A549 (cell line): ENCODE results near the gene HSD11B1L.

Experiments used
- FOSL2 ChIP-seq, 2 experiments: fragments of 450-650 bp in 1 of 2; fragments of >200 bp in 1 of 2; sonication (Bioruptor Twin) in 1 of 2; formaldehyde crosslinking; IDR thresholded peaks; 2 replicates each; pipeline versions ENCODE4 v1.5.0 to v1.6.1; 2016 to 2020; ENCODE audit warnings: mild to moderate bottlenecking in 1 of 2, moderate library complexity in 1 of 2
- FOXS1 ChIP-seq: fragments of 250-450 bp; sonication (Bioruptor Pico); IDR thresholded peaks from 2 replicates; pipeline ENCODE4 v1.5.0; 2020; ENCODE audit warnings: mild to moderate bottlenecking, moderate library complexity
- RAD21 ChIP-seq, 2 experiments: fragments of >200 bp in 1 of 2; sonication (Bioruptor Twin) in 1 of 2; formaldehyde crosslinking in 1 of 2; IDR thresholded peaks in 1 of 2; conservative IDR thresholded peaks in 1 of 2; 2 replicates in 1 of 2; 3 replicates in 1 of 2; pipeline ENCODE4 v1.6.1; 2012 to 2018; ENCODE audit warnings: inconsistent platforms in 1 of 2
- TF ChIP-seq, protein P1 (sequence below): fragments of >200 bp; sonication (Bioruptor Twin); formaldehyde crosslinking; IDR thresholded peaks from 3 replicates; pipeline ENCODE4 v1.5.1; 2016
- TF ChIP-seq, protein P2 (sequence below): fragments of 200-600 bp; sonication (generic); IDR thresholded peaks from 2 replicates; pipeline ENCODE4 v1.6.1; 2016; ENCODE audit warnings: antibody characterized with exemption, mild to moderate bottlenecking, moderate library complexity

DNA sequence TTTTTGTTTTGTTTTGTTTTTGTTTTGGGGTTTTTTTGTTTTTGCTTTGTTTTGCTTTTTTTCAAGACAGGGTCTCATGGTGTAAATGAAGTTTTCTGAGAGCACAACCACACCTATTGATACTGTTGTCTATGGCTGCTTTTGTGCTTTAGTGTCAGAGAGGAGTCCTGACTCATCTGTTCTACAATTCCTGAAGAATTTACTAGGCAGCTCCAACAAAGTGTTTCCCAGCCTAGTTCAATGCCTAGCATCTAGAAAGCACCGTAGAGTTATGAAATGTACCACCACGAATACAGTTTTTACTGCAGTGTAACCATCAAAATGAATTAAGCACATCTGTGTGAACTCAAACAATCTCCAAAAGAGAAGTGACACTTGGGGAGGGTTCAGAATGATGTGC, 36.8 kb upstream of the HSD11B1L start:
- TF ChIP-seq, protein P1, sequence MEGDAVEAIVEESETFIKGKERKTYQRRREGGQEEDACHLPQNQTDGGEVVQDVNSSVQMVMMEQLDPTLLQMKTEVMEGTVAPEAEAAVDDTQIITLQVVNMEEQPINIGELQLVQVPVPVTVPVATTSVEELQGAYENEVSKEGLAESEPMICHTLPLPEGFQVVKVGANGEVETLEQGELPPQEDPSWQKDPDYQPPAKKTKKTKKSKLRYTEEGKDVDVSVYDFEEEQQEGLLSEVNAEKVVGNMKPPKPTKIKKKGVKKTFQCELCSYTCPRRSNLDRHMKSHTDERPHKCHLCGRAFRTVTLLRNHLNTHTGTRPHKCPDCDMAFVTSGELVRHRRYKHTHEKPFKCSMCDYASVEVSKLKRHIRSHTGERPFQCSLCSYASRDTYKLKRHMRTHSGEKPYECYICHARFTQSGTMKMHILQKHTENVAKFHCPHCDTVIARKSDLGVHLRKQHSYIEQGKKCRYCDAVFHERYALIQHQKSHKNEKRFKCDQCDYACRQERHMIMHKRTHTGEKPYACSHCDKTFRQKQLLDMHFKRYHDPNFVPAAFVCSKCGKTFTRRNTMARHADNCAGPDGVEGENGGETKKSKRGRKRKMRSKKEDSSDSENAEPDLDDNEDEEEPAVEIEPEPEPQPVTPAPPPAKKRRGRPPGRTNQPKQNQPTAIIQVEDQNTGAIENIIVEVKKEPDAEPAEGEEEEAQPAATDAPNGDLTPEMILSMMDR: no peak
- TF ChIP-seq FOSL2 (IDR thresholded peaks at IDR 0.05) (no peak), FOSL2 (CRISPR knock-in tag; IDR thresholded peaks at IDR 0.05) (no peak), RAD21 (conservative IDR thresholded peaks at IDR 0.05 in 1 of 2, IDR thresholded peaks at IDR 0.05 in 1 of 2) (no peak), FOXS1 (CRISPR knock-in tag) (no peak)
- TF ChIP-seq, protein P2, sequence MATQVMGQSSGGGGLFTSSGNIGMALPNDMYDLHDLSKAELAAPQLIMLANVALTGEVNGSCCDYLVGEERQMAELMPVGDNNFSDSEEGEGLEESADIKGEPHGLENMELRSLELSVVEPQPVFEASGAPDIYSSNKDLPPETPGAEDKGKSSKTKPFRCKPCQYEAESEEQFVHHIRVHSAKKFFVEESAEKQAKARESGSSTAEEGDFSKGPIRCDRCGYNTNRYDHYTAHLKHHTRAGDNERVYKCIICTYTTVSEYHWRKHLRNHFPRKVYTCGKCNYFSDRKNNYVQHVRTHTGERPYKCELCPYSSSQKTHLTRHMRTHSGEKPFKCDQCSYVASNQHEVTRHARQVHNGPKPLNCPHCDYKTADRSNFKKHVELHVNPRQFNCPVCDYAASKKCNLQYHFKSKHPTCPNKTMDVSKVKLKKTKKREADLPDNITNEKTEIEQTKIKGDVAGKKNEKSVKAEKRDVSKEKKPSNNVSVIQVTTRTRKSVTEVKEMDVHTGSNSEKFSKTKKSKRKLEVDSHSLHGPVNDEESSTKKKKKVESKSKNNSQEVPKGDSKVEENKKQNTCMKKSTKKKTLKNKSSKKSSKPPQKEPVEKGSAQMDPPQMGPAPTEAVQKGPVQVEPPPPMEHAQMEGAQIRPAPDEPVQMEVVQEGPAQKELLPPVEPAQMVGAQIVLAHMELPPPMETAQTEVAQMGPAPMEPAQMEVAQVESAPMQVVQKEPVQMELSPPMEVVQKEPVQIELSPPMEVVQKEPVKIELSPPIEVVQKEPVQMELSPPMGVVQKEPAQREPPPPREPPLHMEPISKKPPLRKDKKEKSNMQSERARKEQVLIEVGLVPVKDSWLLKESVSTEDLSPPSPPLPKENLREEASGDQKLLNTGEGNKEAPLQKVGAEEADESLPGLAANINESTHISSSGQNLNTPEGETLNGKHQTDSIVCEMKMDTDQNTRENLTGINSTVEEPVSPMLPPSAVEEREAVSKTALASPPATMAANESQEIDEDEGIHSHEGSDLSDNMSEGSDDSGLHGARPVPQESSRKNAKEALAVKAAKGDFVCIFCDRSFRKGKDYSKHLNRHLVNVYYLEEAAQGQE: no peak
